Stomach (tissue), 9 donors: Measurements from ENCODE around the gene CCDC91. TPM values are rescaled to one million over a fixed set of nuclear protein-coding genes. Genes with fewer than 3 reads are reported as not detected.
"Not testable (repeated sequence)": the region's sequence is repeated elsewhere in the genome, so short reads cannot be mapped to it uniquely, and the experiment has no call there.

Experiments used
- DNase-seq, 2 donors: peaks; one replicate each; pipeline versions ENCODE4 v3.0.0 to v3.0.0-alpha.2; 2013 to 2019
- H3K27ac ChIP-seq, 5 donors: fragments of 200-600 bp in 4 of 5; sonication (generic) in 4 of 5; one replicate each; pipeline ENCODE4 v1.5.1; 2013 to 2019; ENCODE audit warnings: mild to moderate bottlenecking in 1 of 5, moderate library complexity in 1 of 5
- H3K27me3 ChIP-seq, 3 donors: fragments of 200-600 bp; sonication (generic); one replicate each; pipeline ENCODE4 v1.5.1; 2017 to 2019; ENCODE audit warnings: mixed run types in 1 of 3
- H3K36me3 ChIP-seq, 4 donors: fragments of 200-600 bp; sonication (generic); 1 replicate in 3 of 4; 2 replicates in 1 of 4; pipeline ENCODE4 v1.5.1; 2016 to 2019
- H3K4me1 ChIP-seq, 4 donors: fragments of 200-600 bp; sonication (generic); one replicate each; pipeline ENCODE4 v1.5.1; 2016 to 2019
- H3K4me3 ChIP-seq, 4 donors: fragments of 200-600 bp; sonication (generic) in 3 of 4; one replicate each; pipeline ENCODE4 v1.5.1; 2016 to 2019; ENCODE audit warnings: mild to moderate bottlenecking in 1 of 4
- H3K9me3 ChIP-seq, 4 donors: fragments of 200-600 bp; sonication (generic); one replicate each; pipeline ENCODE4 v1.5.1; 2016 to 2019
- CTCF ChIP-seq, 7 experiments: fragments of 450-650 bp in 4 of 7; fragments of 200-600 bp in 3 of 7; sonication (generic) in 3 of 7; IDR thresholded peaks; one replicate each; pipeline ENCODE4 v1.5.1; 2016 to 2019; ENCODE audit warnings: antibody characterized with exemption in 7 of 7, control low read depth in 2 of 7, mild to moderate bottlenecking in 1 of 7
- EP300 ChIP-seq: sonication (generic); formaldehyde crosslinking; IDR thresholded peaks from one replicate; pipeline ENCODE4 v1.6.1; 2017; ENCODE audit warnings: antibody characterized with exemption
- POLR2A ChIP-seq, 4 donors: fragments of 450-650 bp; IDR thresholded peaks; one replicate each; pipeline ENCODE4 v1.6.1; 2016; ENCODE audit warnings: antibody characterized with exemption in 4 of 4, control low read depth in 2 of 4, mild to moderate bottlenecking in 1 of 4, moderate library complexity in 1 of 4
- POLR2AphosphoS5 ChIP-seq, 3 donors: sonication (generic); formaldehyde crosslinking; IDR thresholded peaks; one replicate each; pipeline ENCODE4 v1.6.1; 2016; ENCODE audit warnings: antibody characterized with exemption in 3 of 3
- WGBS, 5 donors: extraction: QIAGEN DNeasy Blood & Tissue Kit in 3 of 5; methylation state at CpG; one replicate each; pipeline versions ENCODE4 v1.1.5 to v1.1.7; 2013 to 2018; 5-methylcytosine and 5-hydroxymethylcytosine counted together
- intact Hi-C: fragments of 100-400 bp; cut with DNase I; formaldehyde crosslinking; loops from one replicate; pipeline ENCODE4 v1.15.1; 2023; ENCODE audit warnings: low total_unique reads
- polyA plus RNA-seq, 3 donors: library from polyadenylated mRNA; stranded (reverse); fragments of 200-250 nt; gene quantifications; one replicate each; pipeline ENCODE4 v1.2.3, GENCODE V29; 2013
- total RNA-seq, 5 donors: library from RNA; depleted of rRNA; stranded (reverse); fragments of >200 nt; gene quantifications; one replicate each; pipeline versions ENCODE4 v1.1.0 to v1.2.3, GENCODE V29; 2014 to 2016
- donor health status: healthy with polysubstance abuse.
- donor health status: Bipolar disorder and iron deficiency.
- donor health status: healthy.

Gene CCDC91
- total and polyA plus RNA-seq, 8 donors: 9.9 to 69.6 (median 34.4) TPM

- Histone ChIP-seq H3K4me1 (no peaks in the 10 kb centered on the region), H3K4me3 (no peak overlapping the region), H3K27me3 (no peaks in the 10 kb centered on the region), H3K36me3 (no peaks in the 10 kb centered on the region), H3K9me3 (peaks cover 0 to 4% (median 1%) of the 10 kb centered on the region in 4 donors), H3K27ac (no peak overlapping the region)
- TF ChIP-seq POLR2A (IDR thresholded peaks at IDR 0.05) (no peak), POLR2AphosphoS5 (IDR thresholded peaks at IDR 0.05) (no peak), EP300 (no peak), CTCF (IDR thresholded peaks at IDR 0.05) (no peak)
- 88 to 98% (median 95%) methylated on average over 2 of the region's 2 CpGs for WGBS, 5 donors
- intact Hi-C loops: no loop called here
- DNase-seq: no peak
These were observed 138.7 kb downstream of the CCDC91 start for GRCh38 chr12:28328967-28329366.

GRCh38 chr12:28329727-28330126 lies 139.5 kb downstream of the CCDC91 start:
- H3K27ac ChIP-seq, H3K4me3 ChIP-seq, H3K36me3 ChIP-seq, intact Hi-C loops, H3K4me1 ChIP-seq, H3K27me3 ChIP-seq, DNase-seq, H3K9me3 ChIP-seq: not testable (repeated sequence)
- 96 to 100% (median 98%) methylated on average over 2 of the region's 2 CpGs for WGBS, 5 donors

GRCh38 chr12:28330232-28330631 lies 140.0 kb downstream of the CCDC91 start:
- H3K36me3 ChIP-seq, H3K27ac ChIP-seq, H3K4me3 ChIP-seq, H3K4me1 ChIP-seq, H3K9me3 ChIP-seq, DNase-seq, H3K27me3 ChIP-seq, intact Hi-C loops: not testable (repeated sequence)
- WGBS, 5 donors: 85 to 100% (median 97%) methylated on average over 3 of the region's 3 CpGs

GRCh38 chr12:28331130-28331529 lies 140.9 kb downstream of the CCDC91 start:
- no peaks in the 10 kb centered on the region for H3K36me3 ChIP-seq
- no peak overlapping the region for H3K27ac ChIP-seq
- TF ChIP-seq POLR2AphosphoS5 (IDR thresholded peaks at IDR 0.05) (no peak), CTCF (IDR thresholded peaks at IDR 0.05) (no peak), POLR2A (IDR thresholded peaks at IDR 0.05) (no peak), EP300 (no peak)
- H3K4me1 ChIP-seq: no peaks in the 10 kb centered on the region
- intact Hi-C loops: no loop called here
- H3K4me3 ChIP-seq: no peak overlapping the region
- 62 to 70% (median 63%) methylated on average over 3 of the region's 3 CpGs for WGBS, 5 donors
- no peak for DNase-seq
- H3K27me3 ChIP-seq: no peaks in the 10 kb centered on the region
- H3K9me3 ChIP-seq: peaks cover 0 to 4% (median 1%) of the 10 kb centered on the region in 4 donors

GRCh38 chr12:28340261-28341045 lies 150.2 kb downstream of the CCDC91 start:
- no peak overlapping the region for H3K4me3 ChIP-seq
- intact Hi-C loops: no loop called here
- no peaks in the 10 kb centered on the region for H3K9me3 ChIP-seq
- H3K36me3 ChIP-seq: no peaks in the 10 kb centered on the region
- TF ChIP-seq POLR2A (IDR thresholded peaks at IDR 0.05) (no peak), CTCF (IDR thresholded peaks at IDR 0.05) (no peak), POLR2AphosphoS5 (IDR thresholded peaks at IDR 0.05) (no peak), EP300 (no peak)
- H3K27me3 ChIP-seq: no peaks in the 10 kb centered on the region
- WGBS, 5 donors: 74 to 91% (median 79%) methylated on average over 4 of the region's 4 CpGs
- no peak overlapping the region for H3K27ac ChIP-seq
- no peak for DNase-seq
- H3K4me1 ChIP-seq: no peaks in the 10 kb centered on the region
